Measurements from ENCODE around the gene KCNK15.

Gene KCNK15

GRCh38 chr20:44771172-44771535 is 25.5 kb downstream of the KCNK15 start:
- H3K36me3 Mint-ChIP-seq (ENCODE audit: low read depth), result no peaks in the 10 kb centered on the region
- no peak overlapping the region for H3K4me3 Mint-ChIP-seq
- H3K27ac Mint-ChIP-seq, result no peak overlapping the region
- peaks cover 14% of the 10 kb centered on the region for H3K27me3 Mint-ChIP-seq (ENCODE audit: low read depth)
- H3K9me3 Mint-ChIP-seq, result no peaks in the 10 kb centered on the region
- no peaks in the 10 kb centered on the region for H3K4me1 Mint-ChIP-seq (ENCODE audit: low read depth)

- Mint-ChIP-seq H3K4me1 (ENCODE audit: low read depth) (no peaks in the 10 kb centered on the region), H3K27ac (no peak overlapping the region), H3K36me3 (ENCODE audit: low read depth) (no peaks in the 10 kb centered on the region), H3K4me3 (no peak overlapping the region), H3K27me3 (ENCODE audit: low read depth) (peaks cover 13% of the 10 kb centered on the region), H3K9me3 (no peaks in the 10 kb centered on the region)
Observed at GRCh38 chr20:44772636-44773035, 27.0 kb downstream of the KCNK15 start.

- H3K27ac Mint-ChIP-seq, result no peak overlapping the region
- no peaks in the 10 kb centered on the region for H3K36me3 Mint-ChIP-seq (ENCODE audit: low read depth)
- peaks cover 13% of the 10 kb centered on the region for H3K27me3 Mint-ChIP-seq (ENCODE audit: low read depth)
- H3K4me1 Mint-ChIP-seq (ENCODE audit: low read depth), result no peaks in the 10 kb centered on the region
- no peaks in the 10 kb centered on the region for H3K9me3 Mint-ChIP-seq
- no peak overlapping the region for H3K4me3 Mint-ChIP-seq
Observed at GRCh38 chr20:44773070-44773829, 27.6 kb downstream of the KCNK15 start.

- Mint-ChIP-seq H3K4me1 (ENCODE audit: low read depth) (no peaks in the 10 kb centered on the region), H3K9me3 (no peaks in the 10 kb centered on the region), H3K27me3 (ENCODE audit: low read depth) (peaks cover 3% of the 10 kb centered on the region), H3K4me3 (no peak overlapping the region), H3K27ac (no peak overlapping the region), H3K36me3 (ENCODE audit: low read depth) (no peaks in the 10 kb centered on the region)
Observed at GRCh38 chr20:44776980-44777379, 31.3 kb downstream of the KCNK15 start.

- Mint-ChIP-seq H3K9me3 (no peaks in the 10 kb centered on the region), H3K4me3 (no peak overlapping the region), H3K36me3 (ENCODE audit: low read depth) (no peaks in the 10 kb centered on the region), H3K4me1 (ENCODE audit: low read depth) (no peaks in the 10 kb centered on the region), H3K27ac (no peak overlapping the region), H3K27me3 (ENCODE audit: low read depth) (peaks cover 3% of the 10 kb centered on the region)
Observed at GRCh38 chr20:44780226-44780625, 34.6 kb downstream of the KCNK15 start.

- Mint-ChIP-seq H3K27ac (no peak overlapping the region), H3K27me3 (ENCODE audit: low read depth) (peaks cover 3% of the 10 kb centered on the region), H3K36me3 (ENCODE audit: low read depth) (no peaks in the 10 kb centered on the region), H3K4me3 (no peak overlapping the region), H3K9me3 (no peaks in the 10 kb centered on the region), H3K4me1 (ENCODE audit: low read depth) (no peaks in the 10 kb centered on the region)
Observed at GRCh38 chr20:44781118-44781517, 35.5 kb downstream of the KCNK15 start.

GRCh38 chr20:44781791-44782190 is 36.1 kb downstream of the KCNK15 start:
- Mint-ChIP-seq H3K9me3 (no peaks in the 10 kb centered on the region), H3K36me3 (ENCODE audit: low read depth) (no peaks in the 10 kb centered on the region), H3K27me3 (ENCODE audit: low read depth) (no peaks in the 10 kb centered on the region), H3K27ac (no peak overlapping the region), H3K4me3 (no peak overlapping the region), H3K4me1 (ENCODE audit: low read depth) (no peaks in the 10 kb centered on the region)

- H3K36me3 Mint-ChIP-seq (ENCODE audit: low read depth), result no peaks in the 10 kb centered on the region
- no peaks in the 10 kb centered on the region for H3K4me1 Mint-ChIP-seq (ENCODE audit: low read depth)
- H3K4me3 Mint-ChIP-seq, result no peak overlapping the region
- H3K27ac Mint-ChIP-seq, result no peak overlapping the region
- H3K9me3 Mint-ChIP-seq, result no peaks in the 10 kb centered on the region
- H3K27me3 Mint-ChIP-seq (ENCODE audit: low read depth), result peaks cover 4% of the 10 kb centered on the region
Observed at GRCh38 chr20:44784688-44785087, 39.0 kb downstream of the KCNK15 start.

- peaks cover 4% of the 10 kb centered on the region for H3K27me3 Mint-ChIP-seq (ENCODE audit: low read depth)
- H3K36me3 Mint-ChIP-seq (ENCODE audit: low read depth), result no peaks in the 10 kb centered on the region
- H3K9me3 Mint-ChIP-seq, result no peaks in the 10 kb centered on the region
- H3K4me1 Mint-ChIP-seq (ENCODE audit: low read depth), result no peaks in the 10 kb centered on the region
- no peak overlapping the region for H3K4me3 Mint-ChIP-seq
- H3K27ac Mint-ChIP-seq, result no peak overlapping the region
Observed at GRCh38 chr20:44785768-44786167, 40.1 kb downstream of the KCNK15 start.

- Mint-ChIP-seq H3K9me3 (no peaks in the 10 kb centered on the region), H3K4me1 (ENCODE audit: low read depth) (no peaks in the 10 kb centered on the region), H3K27me3 (ENCODE audit: low read depth) (peaks cover 4% of the 10 kb centered on the region), H3K27ac (no peak overlapping the region), H3K36me3 (ENCODE audit: low read depth) (no peaks in the 10 kb centered on the region), H3K4me3 (no peak overlapping the region)
Observed at GRCh38 chr20:44787299-44787698, 41.6 kb downstream of the KCNK15 start.

GRCh38 chr20:44788706-44789456 is 43.2 kb downstream of the KCNK15 start:
- peaks cover 4% of the 10 kb centered on the region for H3K27me3 Mint-ChIP-seq (ENCODE audit: low read depth)
- H3K9me3 Mint-ChIP-seq, result no peaks in the 10 kb centered on the region
- no peaks in the 10 kb centered on the region for H3K36me3 Mint-ChIP-seq (ENCODE audit: low read depth)
- no peaks in the 10 kb centered on the region for H3K4me1 Mint-ChIP-seq (ENCODE audit: low read depth)
- no peak overlapping the region for H3K27ac Mint-ChIP-seq
- H3K4me3 Mint-ChIP-seq, result no peak overlapping the region

GRCh38 chr20:44790638-44791393 is 45.2 kb downstream of the KCNK15 start:
- Mint-ChIP-seq H3K4me3 (no peak overlapping the region), H3K27me3 (ENCODE audit: low read depth) (peaks cover 5% of the 10 kb centered on the region), H3K4me1 (ENCODE audit: low read depth) (no peaks in the 10 kb centered on the region), H3K27ac (no peak overlapping the region), H3K9me3 (no peaks in the 10 kb centered on the region), H3K36me3 (ENCODE audit: low read depth) (no peaks in the 10 kb centered on the region)

GRCh38 chr20:44792796-44793195 is 47.1 kb downstream of the KCNK15 start:
- no peaks in the 10 kb centered on the region for H3K9me3 Mint-ChIP-seq
- H3K36me3 Mint-ChIP-seq (ENCODE audit: low read depth), result no peaks in the 10 kb centered on the region
- no peak overlapping the region for H3K4me3 Mint-ChIP-seq
- H3K27me3 Mint-ChIP-seq (ENCODE audit: low read depth), result peaks cover 12% of the 10 kb centered on the region
- no peaks in the 10 kb centered on the region for H3K4me1 Mint-ChIP-seq (ENCODE audit: low read depth)
- no peak overlapping the region for H3K27ac Mint-ChIP-seq

- Mint-ChIP-seq H3K36me3 (ENCODE audit: low read depth) (no peaks in the 10 kb centered on the region), H3K4me3 (no peak overlapping the region), H3K27me3 (ENCODE audit: low read depth) (peaks cover 15% of the 10 kb centered on the region), H3K27ac (no peak overlapping the region), H3K4me1 (ENCODE audit: low read depth) (no peaks in the 10 kb centered on the region), H3K9me3 (no peaks in the 10 kb centered on the region)
Observed at GRCh38 chr20:44795836-44796235, 50.2 kb downstream of the KCNK15 start.

GRCh38 chr20:44796311-44796710 is 50.6 kb downstream of the KCNK15 start:
- H3K27ac Mint-ChIP-seq, result no peak overlapping the region

More at GRCh38 chr20:44796311-44796710, 50.6 kb downstream of the KCNK15 start:
- Mint-ChIP-seq H3K4me1 (ENCODE audit: low read depth) (no peaks in the 10 kb centered on the region), H3K9me3 (no peaks in the 10 kb centered on the region), H3K36me3 (ENCODE audit: low read depth) (no peaks in the 10 kb centered on the region), H3K4me3 (no peak overlapping the region), H3K27me3 (ENCODE audit: low read depth) (peaks cover 15% of the 10 kb centered on the region)
